Brain microvascular endothelial cell (primary cell): Measurements from ENCODE around the gene SH3PXD2B.
"Not testable (repeated sequence)": the region's sequence is repeated elsewhere in the genome, so short reads cannot be mapped to it uniquely, and the experiment has no call there.

Source experiments
- DNase-seq: peaks from one replicate; pipeline ENCODE4 v3.0.0-alpha.2; 2020
- H3K27ac ChIP-seq: fragments of 250-450 bp; sonication (Bioruptor Pico); 2 replicates; pipeline ENCODE4 v1.5.1; 2020; ENCODE audit warnings: mild to moderate bottlenecking, moderate library complexity
- H3K27me3 ChIP-seq: fragments of 250-450 bp; sonication (Bioruptor Pico); replicated peaks from 2 replicates; pipeline ENCODE4 v1.5.1; 2020; ENCODE audit warnings: mild to moderate bottlenecking
- H3K36me3 ChIP-seq: fragments of 250-450 bp; sonication (Bioruptor Pico); replicated peaks from 2 replicates; pipeline ENCODE4 v1.5.1; 2020; ENCODE audit warnings: mild to moderate bottlenecking
- H3K4me3 ChIP-seq: 2 replicates; pipeline ENCODE4 v1.5.1; 2011; ENCODE audit warnings: low read depth, mild to moderate bottlenecking, control low read depth, low read length, moderate library complexity
- CTCF ChIP-seq: IDR thresholded peaks from 2 replicates; pipeline ENCODE4 v1.5.1; 2011; ENCODE audit warnings: low read depth, mild to moderate bottlenecking, moderate library complexity, low read length, control low read depth, inconsistent platforms; ENCODE audit errors: missing control alignments
- in situ Hi-C: cut with HindIII; loops from 2 replicates; pipeline ENCODE4 v1.10.0; 2017; ENCODE audit warnings: low sequenced_read_pairs, low pct_ligation_motif_present

Gene SH3PXD2B

GRCh38 chr5:172410662-172411483, 43.5 kb downstream of the SH3PXD2B start:
- Histone ChIP-seq H3K27ac (no peak overlapping the region), H3K36me3 (peaks cover 6% of the 10 kb centered on the region), H3K4me3 (no peak overlapping the region), H3K27me3 (no peaks in the 10 kb centered on the region)
- TF ChIP-seq CTCF: no peak
- in situ Hi-C loops: no loop called here
- DNase-seq: no peak

- Histone ChIP-seq H3K27ac (no peak overlapping the region), H3K4me3 (no peak overlapping the region), H3K36me3 (peaks cover 8% of the 10 kb centered on the region), H3K27me3 (no peaks in the 10 kb centered on the region)
- in situ Hi-C loops: no loop called here
- DNase-seq: peak; percentile 27
- no peak for TF ChIP-seq CTCF
Observed at GRCh38 chr5:172410160-172410559, 44.2 kb downstream of the SH3PXD2B start.

- DNase-seq, H3K27me3 ChIP-seq, H3K27ac ChIP-seq, in situ Hi-C loops, H3K4me3 ChIP-seq: not testable (repeated sequence)
- peaks cover 11% of the 10 kb centered on the region for H3K36me3 ChIP-seq
Observed at GRCh38 chr5:172409477-172409876, 44.8 kb downstream of the SH3PXD2B start.

- Histone ChIP-seq H3K27ac (no peak overlapping the region), H3K27me3 (no peaks in the 10 kb centered on the region), H3K36me3 (peaks cover 14% of the 10 kb centered on the region), H3K4me3 (no peak overlapping the region)
- in situ Hi-C loops: no loop called here
- DNase-seq: no peak
- no peak for TF ChIP-seq CTCF
Observed at GRCh38 chr5:172407822-172408221, 46.5 kb downstream of the SH3PXD2B start.

GRCh38 chr5:172407241-172407691, 47.1 kb downstream of the SH3PXD2B start:
- in situ Hi-C loops: no loop called here

More at GRCh38 chr5:172407241-172407691, 47.1 kb downstream of the SH3PXD2B start:
- H3K27me3 ChIP-seq: no peaks in the 10 kb centered on the region
- no peak overlapping the region for H3K4me3 ChIP-seq
- no peak overlapping the region for H3K27ac ChIP-seq
- no peak for DNase-seq
- peaks cover 18% of the 10 kb centered on the region for H3K36me3 ChIP-seq
- no peak for TF ChIP-seq CTCF
